Keratinocyte (primary cell): ENCODE results near the gene RDH5.

Experiments used
- EZH2 ChIP-seq: IDR thresholded peaks from one replicate; pipeline ENCODE4 v1.6.1; 2012; ENCODE audit warnings: inconsistent platforms, mild to moderate bottlenecking, low read length, moderate library complexity
- TF ChIP-seq, protein P1 (sequence below), 3 experiments: IDR thresholded peaks in 1 of 3; conservative IDR thresholded peaks in 1 of 3; optimal IDR thresholded peaks in 1 of 3; 2 replicates in 2 of 3; 3 replicates in 1 of 3; pipeline versions ENCODE3 to v1.5.1; 2011; ENCODE audit warnings: low read length in 3 of 3, mild to moderate bottlenecking in 3 of 3, moderate library complexity in 2 of 3, control low read depth in 1 of 3, inconsistent platforms in 1 of 3; ENCODE audit not compliant: insufficient read depth in 2 of 3; ENCODE audit errors: extremely low read depth in 1 of 3

DNA sequence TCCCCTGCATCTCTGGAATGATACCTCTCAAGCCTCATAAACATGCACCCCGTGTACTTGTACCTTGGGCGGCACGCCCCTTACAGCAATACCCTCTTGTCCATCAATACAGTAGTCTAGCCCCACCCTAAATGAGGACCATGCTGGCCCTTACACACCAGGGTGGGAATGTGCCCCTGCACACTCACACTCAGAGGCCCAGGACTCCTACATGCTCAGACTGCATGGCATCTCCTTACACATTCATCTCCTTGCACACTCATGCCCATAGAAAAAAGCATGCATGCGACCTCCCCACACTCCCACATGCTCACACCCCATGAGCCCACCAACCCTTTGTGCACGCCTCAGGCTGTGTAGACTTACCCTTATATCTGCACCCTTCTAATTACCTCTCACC, 34.5 kb upstream of the RDH5 start:
- TF ChIP-seq, protein P1, sequence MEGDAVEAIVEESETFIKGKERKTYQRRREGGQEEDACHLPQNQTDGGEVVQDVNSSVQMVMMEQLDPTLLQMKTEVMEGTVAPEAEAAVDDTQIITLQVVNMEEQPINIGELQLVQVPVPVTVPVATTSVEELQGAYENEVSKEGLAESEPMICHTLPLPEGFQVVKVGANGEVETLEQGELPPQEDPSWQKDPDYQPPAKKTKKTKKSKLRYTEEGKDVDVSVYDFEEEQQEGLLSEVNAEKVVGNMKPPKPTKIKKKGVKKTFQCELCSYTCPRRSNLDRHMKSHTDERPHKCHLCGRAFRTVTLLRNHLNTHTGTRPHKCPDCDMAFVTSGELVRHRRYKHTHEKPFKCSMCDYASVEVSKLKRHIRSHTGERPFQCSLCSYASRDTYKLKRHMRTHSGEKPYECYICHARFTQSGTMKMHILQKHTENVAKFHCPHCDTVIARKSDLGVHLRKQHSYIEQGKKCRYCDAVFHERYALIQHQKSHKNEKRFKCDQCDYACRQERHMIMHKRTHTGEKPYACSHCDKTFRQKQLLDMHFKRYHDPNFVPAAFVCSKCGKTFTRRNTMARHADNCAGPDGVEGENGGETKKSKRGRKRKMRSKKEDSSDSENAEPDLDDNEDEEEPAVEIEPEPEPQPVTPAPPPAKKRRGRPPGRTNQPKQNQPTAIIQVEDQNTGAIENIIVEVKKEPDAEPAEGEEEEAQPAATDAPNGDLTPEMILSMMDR (optimal IDR thresholded peaks at IDR 0.05 in 1 of 3, IDR thresholded peaks at IDR 0.05 in 1 of 3, conservative IDR thresholded peaks at IDR 0.05 in 1 of 3; ENCODE audit: extremely low read depth in 1 of 3, insufficient read depth in 2 of 3, low read length in 3 of 3): no peak
- TF ChIP-seq EZH2: no peak
